HepG2 (cell line): Measurements from ENCODE around the gene HERPUD2. TPM values are rescaled to one million over a fixed set of nuclear protein-coding genes. Genes with fewer than 3 reads are reported as not detected.
"Not testable (repeated sequence)": the region's sequence is repeated elsewhere in the genome, so short reads cannot be mapped to it uniquely, and the experiment has no call there.

Experiments used
- ATAC-seq: fragments of 200-7000 bp; cut with Tn5 transposase; 3 replicates; pipeline ENCODE4 v1.9.1; 2020; ENCODE audit warnings: mild to moderate bottlenecking, moderate library complexity
- BruUV-seq: library from RNA; stranded (reverse); fragments of 400-500 nt; replicated peaks from 2 replicates; lab custom pipeline; 2021; lab: Mats Ljungman, UMichigan
- CTCF ChIA-PET: fragments of 300-600 bp; formaldehyde crosslinking; extraction: SDS; loops from one replicate; lab custom pipeline; 2021; ENCODE audit warnings: low total read pairs, inconsistent platforms, low intra/inter-chr PET ratio; lab: Yijun Ruan, JAX
- POLR2A ChIA-PET: fragments of 350-600 bp; sonication (Branson Sonifier 250); formaldehyde crosslinking; loops from one replicate; lab custom pipeline; 2020; ENCODE audit warnings: antibody characterized with exemption, inconsistent platforms; lab: Yijun Ruan, JAX
- DNase-seq: peaks from one replicate; pipeline ENCODE4 v3.0.0-alpha.2; 2015; ENCODE audit warnings: low spot score
- FAIRE-seq: peaks from 3 replicates; lab custom pipeline; 2011; peaks lifted over from hg19 to GRCh38; lab: Jason Lieb, UNC
- H2AFZ ChIP-seq: one replicate; pipeline ENCODE4 v1.6.1; 2011; ENCODE audit warnings: low read length, inconsistent platforms
- H3K27ac ChIP-seq: fragments of 300-600 bp; 3 replicates; pipeline ENCODE4 v1.8.0; 2011; ENCODE audit warnings: mixed run types, mild to moderate bottlenecking, mixed read lengths, low read length, inconsistent platforms; ENCODE audit not compliant: insufficient read depth; ENCODE audit errors: extremely low read length
- H3K27me3 ChIP-seq, 2 experiments: fragments of 200-600 bp in 1 of 2; 2 replicates in 1 of 2; 3 replicates in 1 of 2; pipeline versions ENCODE4 v1.6.0 to v1.8.0; 2011; ENCODE audit warnings: low read length in 2 of 2, mild to moderate bottlenecking in 2 of 2, moderate library complexity in 2 of 2, inconsistent platforms in 1 of 2; ENCODE audit not compliant: insufficient read depth in 2 of 2, control insufficient read depth in 1 of 2
- H3K36me3 ChIP-seq, 2 experiments: fragments of 200-600 bp in 1 of 2; replicated peaks in 1 of 2; 2 replicates in 1 of 2; 3 replicates in 1 of 2; pipeline versions ENCODE4 v1.5.1 to v1.8.0; 2011; ENCODE audit warnings: low read length in 2 of 2, inconsistent platforms in 1 of 2; ENCODE audit not compliant: insufficient read depth in 2 of 2, control insufficient read depth in 1 of 2
- H3K4me1 ChIP-seq: 2 replicates; pipeline ENCODE4 v1.5.1; 2012; ENCODE audit warnings: low read length, inconsistent platforms; ENCODE audit not compliant: insufficient read depth
- H3K4me2 ChIP-seq: 2 replicates; pipeline ENCODE4 v1.6.0; 2011; ENCODE audit warnings: low read depth, low read length, inconsistent platforms
- H3K4me3 ChIP-seq, 3 experiments: fragments of 200-600 bp in 1 of 3; sonication (generic), shearing (Covaris generic) in 1 of 3; replicated peaks in 1 of 3; 2 replicates each; pipeline ENCODE4 v1.5.1; 2011 to 2016; ENCODE audit warnings: low read length in 3 of 3, inconsistent platforms in 2 of 3, low read depth in 2 of 3, mild to moderate bottlenecking in 2 of 3, control low read depth in 1 of 3, mixed read lengths in 1 of 3; ENCODE audit not compliant: insufficient read depth in 1 of 3
- H3K79me2 ChIP-seq: one replicate; pipeline ENCODE4 v1.6.1; 2011; ENCODE audit warnings: low read length, inconsistent platforms; ENCODE audit not compliant: insufficient read depth
- H3K9ac ChIP-seq: 2 replicates; pipeline ENCODE4 v1.6.0; 2011; ENCODE audit warnings: mild to moderate bottlenecking, low read depth, low read length, inconsistent platforms; ENCODE audit not compliant: insufficient read depth
- H3K9me3 ChIP-seq: 2 replicates; pipeline ENCODE4 v1.5.1; 2012; ENCODE audit warnings: mild to moderate bottlenecking, low read length
- H4K20me1 ChIP-seq: 2 replicates; pipeline ENCODE4 v1.6.0; 2011; ENCODE audit warnings: inconsistent platforms, mild to moderate bottlenecking, low read length, moderate library complexity; ENCODE audit not compliant: insufficient read depth
- BCLAF1 ChIP-seq: fragments of 450-650 bp; IDR thresholded peaks from 2 replicates; pipeline ENCODE4 v1.6.1; 2017; ENCODE audit warnings: mild to moderate bottlenecking
- MIXL1 ChIP-seq: IDR thresholded peaks from 2 replicates; pipeline ENCODE4 v1.6.1; 2016
- PRDM15 ChIP-seq: sonication (generic); formaldehyde crosslinking; IDR thresholded peaks from 2 replicates; pipeline ENCODE4 v1.4.0; 2020; ENCODE audit warnings: missing genetic modification reagents
- SOX5 ChIP-seq: IDR thresholded peaks from 2 replicates; pipeline ENCODE4 v1.6.1; 2016; ENCODE audit warnings: borderline replicate concordance
- ZBTB26 ChIP-seq: IDR thresholded peaks from 2 replicates; pipeline ENCODE4 v1.6.1; 2016; ENCODE audit warnings: missing compliant biosample characterization, missing genetic modification reagents, borderline replicate concordance
- ZKSCAN8 ChIP-seq: IDR thresholded peaks from 2 replicates; pipeline ENCODE4 v1.6.1; 2016; ENCODE audit warnings: borderline replicate concordance, missing genetic modification reagents, missing compliant biosample characterization
- ZNF274 ChIP-seq: sonication (generic); formaldehyde crosslinking; IDR thresholded peaks from 2 replicates; pipeline ENCODE4 v1.5.1; 2020; ENCODE audit warnings: mild to moderate bottlenecking, missing genetic modification reagents
- WGBS: methylation state at CpG from one replicate; pipeline ENCODE4 v1.1.6; 2017; ENCODE audit warnings: low lambda C conversion rate; 5-methylcytosine and 5-hydroxymethylcytosine counted together
- in situ Hi-C: cut with HindIII; loops from 2 replicates; pipeline ENCODE4 v1.10.0; 2017; ENCODE audit warnings: low pct_unique_long_range_greater_than_20kb; ENCODE audit not compliant: extremely low pct_ligation_motif_present
- intact Hi-C: fragments of 100-400 bp; cut with micrococcal nuclease; formaldehyde crosslinking; loops from one replicate; pipeline ENCODE4 v1.10.0; 2022; ENCODE audit not compliant: unreplicated experiment
- polyA plus RNA-seq, 8 experiments: library from polyadenylated mRNA; depleted of rRNA in 3 of 8; stranded (reverse) in 7 of 8; unstranded in 1 of 8; fragments of >200 nt; fragmentation: Illumina TruSeq in 4 of 8; extraction: Trizol in 4 of 8; gene quantifications; 2 replicates each; pipeline versions ENCODE4 v1.2.1 to v1.2.3, GENCODE V29; 2011 to 2016; ENCODE audit warnings: low read depth in 4 of 8, missing spikeins in 1 of 8, mixed read lengths in 1 of 8; ENCODE audit not compliant: insufficient read depth in 1 of 8
- total RNA-seq, 5 experiments: library from RNA; depleted of rRNA; stranded (reverse); fragments of >200 nt; fragmentation: Illumina TruSeq; extraction: Trizol; gene quantifications; 2 replicates each; pipeline ENCODE4 v1.2.3, GENCODE V29; 2016; ENCODE audit warnings: low read depth in 1 of 5

The HERPUD2 gene
- total and polyA plus RNA-seq, 2 of the 13 experiments (the other 11 are each of a cell fraction or from before 2014, with no cell fraction given) = 10.7 to 38.6 TPM

- CTCF ChIA-PET = no interaction called here
- no TSS peak for BruUV-seq
- no peak for FAIRE-seq
- H3K4me2 ChIP-seq = no peak overlapping the region
- no peak for DNase-seq
- no peaks in the 10 kb centered on the region for H3K27me3 ChIP-seq
- H3K9ac ChIP-seq = no peak overlapping the region
- TF ChIP-seq ZBTB26 (CRISPR knock-in tag) (no peak), ZKSCAN8 (no peak), MIXL1 (no peak), ZNF274 (CRISPR knock-in tag) (no peak), PRDM15 (no peak), BCLAF1 (no peak), SOX5 (CRISPR knock-in tag) (no peak)
- TF ChIP-seq, all 625 proteins: peak for 0
- 100% methylated on average over 2 of the region's 2 CpGs for WGBS
- Histone ChIP-seq H2AFZ (no peak overlapping the region), H3K4me3 (no peak overlapping the region), H4K20me1 (no peaks in the 10 kb centered on the region), H3K9me3 (no peaks in the 10 kb centered on the region), H3K36me3 (0 out of 5 replicates have a peak, but pooled peaks cover 0 to 3% of the 10 kb centered on the region in 2 experiments), H3K79me2 (peaks cover 4% of the 10 kb centered on the region), H3K4me1 (peaks cover 8% of the 10 kb centered on the region; the same call in 1 of the 2 replicates), H3K27ac (no peak overlapping the region)
- POLR2A ChIA-PET = no interaction called here
- intact Hi-C loops (no loop called here), in situ Hi-C loops (no loop called here)
- no peak for ATAC-seq
These were observed 37.8 kb downstream of the HERPUD2 start for GRCh38 chr7:35657125-35657524.

- H3K36me3 ChIP-seq, H3K4me2 ChIP-seq, H3K9me3 ChIP-seq, H3K4me1 ChIP-seq, FAIRE-seq, BruUV-seq, DNase-seq, H3K9ac ChIP-seq, H3K79me2 ChIP-seq, H4K20me1 ChIP-seq, intact Hi-C loops, H3K4me3 ChIP-seq, H3K27ac ChIP-seq, POLR2A ChIA-PET, H3K27me3 ChIP-seq, H2AFZ ChIP-seq, in situ Hi-C loops, CTCF ChIA-PET, ATAC-seq: not testable (repeated sequence)
- WGBS = 94% methylated on average over 3 of the region's 3 CpGs
These were observed 40.4 kb downstream of the HERPUD2 start for GRCh38 chr7:35654558-35654957.
